ENCODE data around the gene GIGYF2.

DNA sequence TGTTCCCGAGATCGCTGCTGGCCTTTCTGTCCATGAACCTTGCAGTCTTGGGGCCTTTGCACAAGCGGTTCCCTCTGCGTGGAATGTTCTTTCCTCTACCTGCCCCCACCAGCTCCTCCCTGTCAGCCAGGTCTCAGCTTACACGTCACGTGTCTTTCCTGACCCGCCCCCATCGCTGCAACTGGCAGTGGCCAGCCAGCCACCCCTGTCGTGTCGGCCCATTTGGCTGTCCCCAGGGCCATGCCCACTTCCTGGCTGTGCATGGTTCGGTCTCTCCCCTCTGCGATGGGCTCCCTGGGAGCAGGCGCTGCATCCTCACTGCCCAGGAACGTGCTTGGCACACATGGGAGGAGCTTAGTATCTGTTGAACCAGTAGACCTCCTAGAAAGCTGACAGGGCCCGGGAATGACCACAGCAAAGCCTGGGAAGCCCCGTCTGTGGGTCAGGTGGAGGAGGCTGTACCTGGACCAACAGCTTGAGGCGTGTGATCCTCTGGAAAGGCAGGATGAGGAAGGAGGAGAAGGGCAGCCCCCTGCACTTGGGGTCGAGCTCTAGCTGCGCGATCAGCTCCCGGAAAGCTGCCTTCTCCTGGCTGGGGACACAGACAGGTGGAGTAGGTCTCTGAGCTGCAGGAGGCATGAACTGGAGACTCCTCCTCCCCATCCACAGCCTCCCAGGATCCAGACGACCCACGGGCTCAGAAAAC lies 193.9 kb downstream of the GIGYF2 start:
- TF ChIP-seq ZNF8 (CRISPR knock-in tag; IDR thresholded peaks at IDR 0.05) (no peak), SNAI2 (CRISPR knock-in tag; IDR thresholded peaks at IDR 0.05) (no peak), ZNF70 (CRISPR knock-in tag; IDR thresholded peaks at IDR 0.05) (no peak), ZNF565 (CRISPR knock-in tag; conservative IDR thresholded peaks at IDR 0.05; ENCODE audit: low read depth) (no peak), TCF4 (CRISPR knock-in tag; IDR thresholded peaks at IDR 0.05; ENCODE audit: borderline replicate concordance) (no peak)
- TF ChIP-seq, protein P1, sequence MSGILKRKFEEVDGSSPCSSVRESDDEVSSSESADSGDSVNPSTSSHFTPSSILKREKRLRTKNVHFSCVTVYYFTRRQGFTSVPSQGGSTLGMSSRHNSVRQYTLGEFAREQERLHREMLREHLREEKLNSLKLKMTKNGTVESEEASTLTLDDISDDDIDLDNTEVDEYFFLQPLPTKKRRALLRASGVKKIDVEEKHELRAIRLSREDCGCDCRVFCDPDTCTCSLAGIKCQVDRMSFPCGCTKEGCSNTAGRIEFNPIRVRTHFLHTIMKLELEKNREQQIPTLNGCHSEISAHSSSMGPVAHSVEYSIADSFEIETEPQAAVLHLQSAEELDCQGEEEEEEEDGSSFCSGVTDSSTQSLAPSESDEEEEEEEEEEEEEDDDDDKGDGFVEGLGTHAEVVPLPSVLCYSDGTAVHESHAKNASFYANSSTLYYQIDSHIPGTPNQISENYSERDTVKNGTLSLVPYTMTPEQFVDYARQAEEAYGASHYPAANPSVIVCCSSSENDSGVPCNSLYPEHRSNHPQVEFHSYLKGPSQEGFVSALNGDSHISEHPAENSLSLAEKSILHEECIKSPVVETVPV (CRISPR knock-in tag; IDR thresholded peaks at IDR 0.05): no peak
- TF ChIP-seq, protein P2, sequence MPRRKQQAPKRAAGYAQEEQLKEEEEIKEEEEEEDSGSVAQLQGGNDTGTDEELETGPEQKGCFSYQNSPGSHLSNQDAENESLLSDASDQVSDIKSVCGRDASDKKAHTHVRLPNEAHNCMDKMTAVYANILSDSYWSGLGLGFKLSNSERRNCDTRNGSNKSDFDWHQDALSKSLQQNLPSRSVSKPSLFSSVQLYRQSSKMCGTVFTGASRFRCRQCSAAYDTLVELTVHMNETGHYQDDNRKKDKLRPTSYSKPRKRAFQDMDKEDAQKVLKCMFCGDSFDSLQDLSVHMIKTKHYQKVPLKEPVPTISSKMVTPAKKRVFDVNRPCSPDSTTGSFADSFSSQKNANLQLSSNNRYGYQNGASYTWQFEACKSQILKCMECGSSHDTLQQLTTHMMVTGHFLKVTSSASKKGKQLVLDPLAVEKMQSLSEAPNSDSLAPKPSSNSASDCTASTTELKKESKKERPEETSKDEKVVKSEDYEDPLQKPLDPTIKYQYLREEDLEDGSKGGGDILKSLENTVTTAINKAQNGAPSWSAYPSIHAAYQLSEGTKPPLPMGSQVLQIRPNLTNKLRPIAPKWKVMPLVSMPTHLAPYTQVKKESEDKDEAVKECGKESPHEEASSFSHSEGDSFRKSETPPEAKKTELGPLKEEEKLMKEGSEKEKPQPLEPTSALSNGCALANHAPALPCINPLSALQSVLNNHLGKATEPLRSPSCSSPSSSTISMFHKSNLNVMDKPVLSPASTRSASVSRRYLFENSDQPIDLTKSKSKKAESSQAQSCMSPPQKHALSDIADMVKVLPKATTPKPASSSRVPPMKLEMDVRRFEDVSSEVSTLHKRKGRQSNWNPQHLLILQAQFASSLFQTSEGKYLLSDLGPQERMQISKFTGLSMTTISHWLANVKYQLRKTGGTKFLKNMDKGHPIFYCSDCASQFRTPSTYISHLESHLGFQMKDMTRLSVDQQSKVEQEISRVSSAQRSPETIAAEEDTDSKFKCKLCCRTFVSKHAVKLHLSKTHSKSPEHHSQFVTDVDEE (CRISPR knock-in tag; IDR thresholded peaks at IDR 0.05): no peak
- TF ChIP-seq, protein P3, sequence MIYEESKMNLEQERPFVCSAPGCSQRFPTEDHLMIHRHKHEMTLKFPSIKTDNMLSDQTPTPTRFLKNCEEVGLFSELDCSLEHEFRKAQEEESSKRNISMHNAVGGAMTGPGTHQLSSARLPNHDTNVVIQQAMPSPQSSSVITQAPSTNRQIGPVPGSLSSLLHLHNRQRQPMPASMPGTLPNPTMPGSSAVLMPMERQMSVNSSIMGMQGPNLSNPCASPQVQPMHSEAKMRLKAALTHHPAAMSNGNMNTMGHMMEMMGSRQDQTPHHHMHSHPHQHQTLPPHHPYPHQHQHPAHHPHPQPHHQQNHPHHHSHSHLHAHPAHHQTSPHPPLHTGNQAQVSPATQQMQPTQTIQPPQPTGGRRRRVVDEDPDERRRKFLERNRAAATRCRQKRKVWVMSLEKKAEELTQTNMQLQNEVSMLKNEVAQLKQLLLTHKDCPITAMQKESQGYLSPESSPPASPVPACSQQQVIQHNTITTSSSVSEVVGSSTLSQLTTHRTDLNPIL (CRISPR knock-in tag; IDR thresholded peaks at IDR 0.05; ENCODE audit: low read depth): no peak

Data from SK-N-SH treated with all-trans-retinoic acid at 6 μM for 48 hours (cell line).